ENCODE measurements around the gene NRAS.

Gene NRAS

GRCh38 chr1:114725230-114725629, 8.7 kb upstream of the NRAS start:
- DNase-seq (ENCODE audit: low spot score), result no peak

GRCh38 chr1:114723915-114724314, 7.3 kb upstream of the NRAS start:
- no peak for DNase-seq (ENCODE audit: low spot score)

GRCh38 chr1:114723457-114723856, 6.9 kb upstream of the NRAS start:
- no peak for DNase-seq (ENCODE audit: low spot score)

GRCh38 chr1:114720492-114720891, 3.9 kb upstream of the NRAS start:
- no peak for DNase-seq (ENCODE audit: low spot score)

GRCh38 chr1:114719424-114719787, 2.8 kb upstream of the NRAS start:
- DNase-seq (ENCODE audit: low spot score), result no peak

GRCh38 chr1:114718661-114719423, 2.3 kb upstream of the NRAS start:
- no peak for DNase-seq (ENCODE audit: low spot score)

GRCh38 chr1:114715952-114716303, 643 bp downstream of the NRAS start:
- no peak for DNase-seq (ENCODE audit: low spot score)

- DNase-seq (ENCODE audit: low spot score), result no peak
Observed at GRCh38 chr1:114712977-114713376, 3.6 kb downstream of the NRAS start.

- DNase-seq (ENCODE audit: low spot score), result no peak
Observed at GRCh38 chr1:114710360-114710759, 6.2 kb downstream of the NRAS start.

GRCh38 chr1:114707604-114708003, 9.0 kb downstream of the NRAS start:
- DNase-seq (ENCODE audit: low spot score), result no peak

GRCh38 chr1:114703242-114703641, 13.3 kb downstream of the NRAS start:
- DNase-seq (ENCODE audit: low spot score), result no peak

GRCh38 chr1:114702737-114703136, 13.8 kb downstream of the NRAS start:
- DNase-seq (ENCODE audit: low spot score), result no peak

GRCh38 chr1:114701931-114702330, 14.6 kb downstream of the NRAS start:
- no peak for DNase-seq (ENCODE audit: low spot score)

- DNase-seq (ENCODE audit: low spot score), result no peak
Observed at GRCh38 chr1:114700036-114700600, 16.5 kb downstream of the NRAS start.

- DNase-seq (ENCODE audit: low spot score), result no peak
Observed at GRCh38 chr1:114696810-114697209, 19.8 kb downstream of the NRAS start.

GRCh38 chr1:114695430-114696058, 21.0 kb downstream of the NRAS start, which contains the start of gene AMPD1:
AMPD1 (minus strand) TSS chr1:114695546; CDS start chr1:114695471, 75 bp downstream.
- no peak for DNase-seq (ENCODE audit: low spot score)

GRCh38 chr1:114694540-114695310, 21.8 kb downstream of the NRAS start:
- no peak for DNase-seq (ENCODE audit: low spot score)

GRCh38 chr1:114692947-114693346, 23.6 kb downstream of the NRAS start:
- DNase-seq (ENCODE audit: low spot score), result no peak

GRCh38 chr1:114691061-114691460, 25.5 kb downstream of the NRAS start:
- no peak for DNase-seq (ENCODE audit: low spot score)

- DNase-seq (ENCODE audit: low spot score), result no peak
Observed at GRCh38 chr1:114690148-114690547, 26.4 kb downstream of the NRAS start.

- no peak for DNase-seq (ENCODE audit: low spot score)
Observed at GRCh38 chr1:114688526-114688925, 28.0 kb downstream of the NRAS start.

- no peak for DNase-seq (ENCODE audit: low spot score)
Observed at GRCh38 chr1:114685851-114686250, 30.7 kb downstream of the NRAS start.

- no peak for DNase-seq (ENCODE audit: low spot score)
Observed at GRCh38 chr1:114677691-114678090, 38.9 kb downstream of the NRAS start.
